ENCODE results near the gene MRM1. TPM values are rescaled to one million over a fixed set of nuclear protein-coding genes. Genes with fewer than 3 reads are reported as not detected.

MRM1 gene
- total and polyA plus RNA-seq, 2 experiments from 2014 or later = 7.6 to 20.4 TPM

DNA sequence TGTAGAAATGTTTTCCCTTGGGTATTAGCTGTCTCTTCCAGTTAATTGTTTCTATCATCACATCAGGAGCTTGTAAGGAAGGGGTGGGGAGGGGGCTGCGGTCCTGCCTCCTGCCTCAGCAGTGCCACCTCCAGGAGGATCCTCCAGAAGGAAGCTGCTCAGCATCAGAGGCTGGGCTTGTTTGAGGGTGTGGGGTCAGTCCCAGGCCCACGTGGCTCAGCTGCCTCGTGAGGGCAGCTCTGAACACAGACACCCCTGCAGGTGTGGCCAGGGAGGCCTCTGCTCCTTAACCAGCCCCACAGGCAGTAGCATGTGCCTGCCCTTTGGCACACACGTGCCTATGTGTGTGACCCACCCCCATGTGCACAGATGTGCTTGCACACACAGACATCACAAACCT lies 46.3 kb downstream of the MRM1 start:
- peaks cover 24% of the 10 kb centered on the region for H3K27me3 ChIP-seq (ENCODE audit: insufficient read depth)
- no peaks in the 10 kb centered on the region for H3K9me2 ChIP-seq (ENCODE audit: insufficient read depth)
- peaks cover 21% of the 10 kb centered on the region; the same call in 1 of the 2 replicates for H3K4me1 ChIP-seq (ENCODE audit: insufficient read depth)
- no peaks in the 10 kb centered on the region for H4K20me1 ChIP-seq (replicated peaks; ENCODE audit: insufficient read depth)
- H3K4me2 ChIP-seq = no peak overlapping the region
- ATAC-seq = peak; percentile 89
- Mint-ChIP-seq H3K36me3 (ENCODE audit: low read depth) (no peaks in the 10 kb centered on the region), H3K27me3 (ENCODE audit: insufficient read depth, low read depth, poor library complexity) (peaks cover 39% of the 10 kb centered on the region), H3K4me3 (no peak overlapping the region), H3K9me3 (no peaks in the 10 kb centered on the region), H3K27ac (no peak overlapping the region), H3K4me1 (peaks cover 39% of the 10 kb centered on the region)
- H3F3A ChIP-seq (replicated peaks; ENCODE audit: low read depth) = no peaks in the 10 kb centered on the region
- H3K4me3 ChIP-seq = no peak overlapping the region
- no peak overlapping the region; the same call in 1 of the 2 replicates for H2AFZ ChIP-seq
- no peaks in the 10 kb centered on the region for H3K36me3 ChIP-seq (ENCODE audit: insufficient read depth)
- H3K79me2 ChIP-seq (replicated peaks; ENCODE audit: insufficient read depth) = no peaks in the 10 kb centered on the region
- no peak for TF ChIP-seq EZH2 (IDR thresholded peaks at IDR 0.05; ENCODE audit: low read depth, unreplicated experiment)
- TF ChIP-seq, protein P1, sequence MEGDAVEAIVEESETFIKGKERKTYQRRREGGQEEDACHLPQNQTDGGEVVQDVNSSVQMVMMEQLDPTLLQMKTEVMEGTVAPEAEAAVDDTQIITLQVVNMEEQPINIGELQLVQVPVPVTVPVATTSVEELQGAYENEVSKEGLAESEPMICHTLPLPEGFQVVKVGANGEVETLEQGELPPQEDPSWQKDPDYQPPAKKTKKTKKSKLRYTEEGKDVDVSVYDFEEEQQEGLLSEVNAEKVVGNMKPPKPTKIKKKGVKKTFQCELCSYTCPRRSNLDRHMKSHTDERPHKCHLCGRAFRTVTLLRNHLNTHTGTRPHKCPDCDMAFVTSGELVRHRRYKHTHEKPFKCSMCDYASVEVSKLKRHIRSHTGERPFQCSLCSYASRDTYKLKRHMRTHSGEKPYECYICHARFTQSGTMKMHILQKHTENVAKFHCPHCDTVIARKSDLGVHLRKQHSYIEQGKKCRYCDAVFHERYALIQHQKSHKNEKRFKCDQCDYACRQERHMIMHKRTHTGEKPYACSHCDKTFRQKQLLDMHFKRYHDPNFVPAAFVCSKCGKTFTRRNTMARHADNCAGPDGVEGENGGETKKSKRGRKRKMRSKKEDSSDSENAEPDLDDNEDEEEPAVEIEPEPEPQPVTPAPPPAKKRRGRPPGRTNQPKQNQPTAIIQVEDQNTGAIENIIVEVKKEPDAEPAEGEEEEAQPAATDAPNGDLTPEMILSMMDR (conservative IDR thresholded peaks at IDR 0.05; ENCODE audit: low read depth in 2 of 2) = peak; percentile 54 to 71
- DNase-seq (ENCODE audit: low spot score) = peak; percentile 74
- H3K27ac ChIP-seq (ENCODE audit: low read depth) = no peak overlapping the region

DNA sequence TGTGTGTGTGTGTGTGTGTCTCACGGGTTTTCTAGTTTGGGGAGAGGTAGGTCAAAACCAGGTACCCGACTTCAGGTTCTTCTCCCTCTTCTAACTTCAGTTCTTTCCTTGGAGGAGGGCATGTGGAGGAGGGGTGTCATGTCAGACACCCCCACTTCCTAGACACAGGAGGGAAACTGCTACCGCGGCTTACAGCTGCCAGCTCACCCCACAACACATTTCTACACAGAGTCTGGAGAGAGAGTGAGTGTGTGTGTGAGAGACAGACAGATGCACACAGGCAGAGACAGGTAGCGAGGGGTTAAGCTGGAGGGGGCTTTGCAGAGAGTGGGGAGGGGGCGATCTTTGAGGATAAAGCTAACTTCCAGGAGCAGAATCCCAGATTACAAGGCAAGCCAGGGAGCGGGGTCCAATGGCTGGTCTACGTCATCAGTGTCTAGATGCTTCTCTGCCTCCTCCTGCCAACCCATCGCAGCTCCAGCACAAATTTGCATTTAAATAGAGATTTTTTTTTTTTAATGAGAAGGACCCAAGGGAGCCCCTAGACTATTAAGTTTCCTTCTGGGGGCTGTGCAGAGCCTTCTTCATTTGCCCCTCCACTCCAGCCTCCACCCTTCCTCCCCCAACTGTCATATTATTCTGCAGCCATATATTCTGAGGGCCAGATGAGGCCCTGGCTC lies 48.9 kb downstream of the MRM1 start:
- Histone ChIP-seq H3K27me3 (ENCODE audit: insufficient read depth) (no peaks in the 10 kb centered on the region), H3K4me3 (no peak overlapping the region), H3K4me2 (peak overlapping the region; percentile 60; the same call in 1 of the 2 replicates), H3K36me3 (ENCODE audit: insufficient read depth) (no peaks in the 10 kb centered on the region), H3F3A (replicated peaks; ENCODE audit: low read depth) (no peaks in the 10 kb centered on the region), H3K4me1 (ENCODE audit: insufficient read depth) (peaks cover 21% of the 10 kb centered on the region; the same call in 1 of the 2 replicates), H3K79me2 (replicated peaks; ENCODE audit: insufficient read depth) (no peaks in the 10 kb centered on the region), H2AFZ (0 out of 2 replicates have a peak overlapping the region, but pooled peaks have one; percentile 28), H4K20me1 (replicated peaks; ENCODE audit: insufficient read depth) (no peaks in the 10 kb centered on the region), H3K9me2 (ENCODE audit: insufficient read depth) (no peaks in the 10 kb centered on the region), H3K27ac (ENCODE audit: low read depth) (no peak overlapping the region)
- H3K27me3 Mint-ChIP-seq (ENCODE audit: insufficient read depth, low read depth, poor library complexity) = peaks cover 20% of the 10 kb centered on the region
- H3K9me3 Mint-ChIP-seq = no peaks in the 10 kb centered on the region
- no peak overlapping the region; the same call in 2 of the 3 replicates for H3K4me3 Mint-ChIP-seq
- H3K36me3 Mint-ChIP-seq (ENCODE audit: low read depth) = no peaks in the 10 kb centered on the region
- ATAC-seq = no peak
- DNase-seq (ENCODE audit: low spot score) = no peak
- H3K27ac Mint-ChIP-seq = 0 out of 2 replicates have a peak overlapping the region, but pooled peaks have one; percentile 29
- TF ChIP-seq ZNF331 (CRISPR knock-in tag; IDR thresholded peaks at IDR 0.05; ENCODE audit: low read depth) (no peak), JUNB (IDR thresholded peaks at IDR 0.05; ENCODE audit: unreplicated experiment) (no peak), ZNF114 (CRISPR knock-in tag; IDR thresholded peaks at IDR 0.05) (no peak), POLR2AphosphoS5 (IDR thresholded peaks at IDR 0.05; ENCODE audit: low read depth) (no peak), STAT1 (IDR thresholded peaks at IDR 0.05; ENCODE audit: unreplicated experiment) (no peak), NANOG (IDR thresholded peaks at IDR 0.05; ENCODE audit: borderline replicate concordance) (no peak), EZH2 (IDR thresholded peaks at IDR 0.05; ENCODE audit: low read depth, unreplicated experiment) (no peak), EZH2phosphoT487 (IDR thresholded peaks at IDR 0.05; ENCODE audit: unreplicated experiment) (no peak)
- TF ChIP-seq, protein P1 (conservative IDR thresholded peaks at IDR 0.05; ENCODE audit: low read depth in 2 of 2) = no peak
- TF ChIP-seq, protein P2, sequence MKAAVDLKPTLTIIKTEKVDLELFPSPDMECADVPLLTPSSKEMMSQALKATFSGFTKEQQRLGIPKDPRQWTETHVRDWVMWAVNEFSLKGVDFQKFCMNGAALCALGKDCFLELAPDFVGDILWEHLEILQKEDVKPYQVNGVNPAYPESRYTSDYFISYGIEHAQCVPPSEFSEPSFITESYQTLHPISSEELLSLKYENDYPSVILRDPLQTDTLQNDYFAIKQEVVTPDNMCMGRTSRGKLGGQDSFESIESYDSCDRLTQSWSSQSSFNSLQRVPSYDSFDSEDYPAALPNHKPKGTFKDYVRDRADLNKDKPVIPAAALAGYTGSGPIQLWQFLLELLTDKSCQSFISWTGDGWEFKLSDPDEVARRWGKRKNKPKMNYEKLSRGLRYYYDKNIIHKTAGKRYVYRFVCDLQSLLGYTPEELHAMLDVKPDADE (IDR thresholded peaks at IDR 0.05) = no peak
- peaks cover 36% of the 10 kb centered on the region for H3K4me1 Mint-ChIP-seq
